ENCODE results near the gene GZMH. TPM values are rescaled to one million over a fixed set of nuclear protein-coding genes. Genes with fewer than 3 reads are reported as not detected.
"Not testable (repeated sequence)": the region's sequence is repeated elsewhere in the genome, so short reads cannot be mapped to it uniquely, and the experiment has no call there.

GZMH gene
- not detected for total RNA-seq

- TF ChIP-seq CTCF (IDR thresholded peaks at IDR 0.05 in 4 of 5, conservative IDR thresholded peaks at IDR 0.05 in 1 of 5) (no peak), POLR2A (IDR thresholded peaks at IDR 0.05) (no peak)
- DNase-seq (no peak), ATAC-seq (no peak)
- Histone ChIP-seq H3K27me3 (no peaks in the 10 kb centered on the region), H3K36me3 (no peaks in the 10 kb centered on the region), H3K4me3 (no peak within 1 kb of the TSS), H3K9me3 (no peaks in the 10 kb centered on the region), H3K4me1 (no peaks in the 10 kb centered on the region), H3K27ac (no peak within 1 kb of the TSS)
- in situ Hi-C loops (cut with MboI; ENCODE audit: low sequenced_read_pairs in 4 of 4), result no loop called here
- intact Hi-C loops (cut with DNase I; ENCODE audit: low total_unique reads), result loop anchor here (5.0 kb wide), 1 partner anchor 68 kb away; no protein-coding TSS in a partner anchor
These were observed at the start of gene GZMH for GRCh38 chr14:24609655-24610344. Gene GZMH (minus strand): TSS chr14:24609685. CDS start chr14:24609613, 72 bp downstream.

- H3K36me3 ChIP-seq; H3K27me3 ChIP-seq; H3K9me3 ChIP-seq; intact Hi-C loops (cut with DNase I; ENCODE audit: low total_unique reads); in situ Hi-C loops (cut with MboI; ENCODE audit: low sequenced_read_pairs in 4 of 4); H3K4me1 ChIP-seq; H3K4me3 ChIP-seq; DNase-seq; ATAC-seq; H3K27ac ChIP-seq: not testable (repeated sequence)
These were observed 38.9 kb upstream of the GZMH start for GRCh38 chr14:24648361-24648760.

GRCh38 chr14:24639905-24640304 is 30.4 kb upstream of the GZMH start:
- intact Hi-C loops (cut with DNase I; ENCODE audit: low total_unique reads) (no loop called here), in situ Hi-C loops (cut with MboI; ENCODE audit: low sequenced_read_pairs in 4 of 4) (no loop called here)
- H3K9me3 ChIP-seq, result no peaks in the 10 kb centered on the region

GRCh38 chr14:24639270-24639669 is 29.8 kb upstream of the GZMH start:
- Histone ChIP-seq H3K27me3 (no peaks in the 10 kb centered on the region), H3K9me3 (no peaks in the 10 kb centered on the region), H3K4me1 (no peaks in the 10 kb centered on the region), H3K27ac (no peak overlapping the region), H3K4me3 (no peak overlapping the region), H3K36me3 (no peaks in the 10 kb centered on the region)
- in situ Hi-C loops (cut with MboI; ENCODE audit: low sequenced_read_pairs in 4 of 4) (no loop called here), intact Hi-C loops (cut with DNase I; ENCODE audit: low total_unique reads) (no loop called here)
- no peak for TF ChIP-seq CTCF (IDR thresholded peaks at IDR 0.05 in 4 of 5, conservative IDR thresholded peaks at IDR 0.05 in 1 of 5)
- TF ChIP-seq POLR2A (IDR thresholded peaks at IDR 0.05), result no peak
- ATAC-seq (no peak), DNase-seq (no peak)

More at GRCh38 chr14:24639905-24640304, 30.4 kb upstream of the GZMH start:
- Histone ChIP-seq H3K4me3 (no peak overlapping the region), H3K27ac (no peak overlapping the region), H3K27me3 (no peaks in the 10 kb centered on the region), H3K4me1 (no peaks in the 10 kb centered on the region), H3K36me3 (no peaks in the 10 kb centered on the region)
- ATAC-seq (no peak), DNase-seq (no peak)
- no peak for TF ChIP-seq POLR2A (IDR thresholded peaks at IDR 0.05)
- TF ChIP-seq CTCF (IDR thresholded peaks at IDR 0.05 in 4 of 5, conservative IDR thresholded peaks at IDR 0.05 in 1 of 5), result no peak

- TF ChIP-seq CTCF (IDR thresholded peaks at IDR 0.05 in 4 of 5, conservative IDR thresholded peaks at IDR 0.05 in 1 of 5) (no peak), POLR2A (IDR thresholded peaks at IDR 0.05) (no peak)
- Histone ChIP-seq H3K27me3 (no peaks in the 10 kb centered on the region), H3K4me3 (no peak within 1 kb of the TSS), H3K9me3 (no peaks in the 10 kb centered on the region), H3K36me3 (no peaks in the 10 kb centered on the region), H3K4me1 (no peaks in the 10 kb centered on the region), H3K27ac (no peak within 1 kb of the TSS)
- DNase-seq, result no peak
- intact Hi-C loops (cut with DNase I; ENCODE audit: low total_unique reads), result no loop called here
- no peak for ATAC-seq
- in situ Hi-C loops (cut with MboI; ENCODE audit: low sequenced_read_pairs in 4 of 4), result no loop called here
These were observed 24.7 kb upstream of the GZMH start, which contains the start of gene GZMB for GRCh38 chr14:24634158-24634557. Gene GZMB (minus strand): TSS chr14:24634190. CDS start chr14:24634160, 30 bp downstream.

All from gastrocnemius medialis (tissue), 4 donors.